Posterior cingulate gyrus (tissue), 11 donors: Measurements from ENCODE around the gene ABHD12.
A peak's percentile ranks its signal among the peaks of the same experiment; 100 is the strongest.
"Not testable (repeated sequence)": the region's sequence is repeated elsewhere in the genome, so short reads cannot be mapped to it uniquely, and the experiment has no call there.

Source experiments
- DNase-seq, 10 donors: peaks; one replicate each; pipeline versions ENCODE4 v3.0.0 to v3.0.0-alpha.2; 2020 to 2021; ENCODE audit warnings: mixed read lengths in 3 of 10
- intact Hi-C: fragments of 100-400 bp; cut with DNase I; formaldehyde crosslinking; loops from one replicate; pipeline ENCODE4 v1.15.1; 2023

Gene ABHD12

DNA sequence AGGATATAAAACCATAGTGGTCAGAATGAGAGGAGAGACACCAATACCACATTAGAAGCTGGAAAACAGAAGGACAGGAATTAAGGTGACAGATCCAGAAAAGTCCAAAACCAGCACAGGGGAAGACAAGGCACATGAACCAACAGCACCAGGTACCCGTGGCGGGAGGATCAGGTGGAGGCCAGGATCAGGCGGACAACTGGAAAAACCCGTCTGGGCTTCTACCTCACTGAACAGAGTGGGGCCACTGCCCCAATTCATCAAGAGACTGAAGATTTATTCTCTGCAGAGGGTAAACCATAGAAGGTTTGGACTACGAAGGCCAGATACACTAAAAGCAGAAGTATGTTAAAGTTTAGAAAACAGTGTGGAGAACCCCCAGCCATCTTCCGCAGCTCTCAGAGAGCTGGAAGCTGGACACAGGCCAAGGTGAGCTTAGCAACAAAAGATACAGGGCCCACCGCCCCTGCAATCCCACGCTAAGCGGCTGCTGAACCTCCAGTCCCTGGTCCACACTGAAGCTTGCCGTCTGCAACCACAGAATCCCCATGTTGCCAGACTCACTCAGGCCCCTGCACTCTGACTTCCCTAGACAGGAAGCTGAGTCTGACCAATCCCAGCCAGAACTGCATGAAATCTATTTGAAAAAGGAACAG is 29.9 kb downstream of the ABHD12 start:
- intact Hi-C loops: no loop called here
- no peak for DNase-seq

DNA sequence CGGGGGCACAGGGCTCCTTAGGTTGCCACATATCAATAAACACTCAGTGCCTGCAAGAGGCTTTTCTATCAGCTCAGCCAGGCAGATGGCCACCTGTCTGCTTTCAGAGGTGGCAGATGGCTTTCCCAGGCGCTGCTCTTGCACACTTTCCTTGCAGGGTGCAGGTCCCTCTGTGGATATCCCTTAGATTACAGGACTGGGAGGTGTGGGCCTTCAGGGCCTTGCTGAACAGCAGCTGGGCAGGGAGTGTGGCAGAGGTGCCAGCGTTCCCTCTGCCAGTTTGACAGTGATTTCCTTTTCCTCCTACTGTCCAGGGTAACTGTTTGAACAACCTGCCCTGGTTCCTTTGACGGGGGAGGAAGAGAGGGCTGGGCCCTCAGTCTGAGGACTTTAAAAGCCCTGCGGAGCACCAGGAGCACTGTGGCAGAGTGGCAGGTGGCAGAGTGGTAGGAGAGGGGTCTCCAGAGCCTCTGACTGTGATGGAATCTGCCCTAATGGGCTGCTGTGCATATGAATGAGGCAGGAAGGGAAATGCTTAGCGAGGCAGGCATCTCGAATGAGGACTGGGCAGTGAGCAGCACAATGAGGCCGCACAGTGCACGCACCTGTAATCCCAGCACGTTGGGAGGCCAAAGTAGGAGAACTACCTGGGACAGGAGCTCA is 34.2 kb downstream of the ABHD12 start:
- DNase-seq: no peak
- intact Hi-C loops: no loop called here

DNA sequence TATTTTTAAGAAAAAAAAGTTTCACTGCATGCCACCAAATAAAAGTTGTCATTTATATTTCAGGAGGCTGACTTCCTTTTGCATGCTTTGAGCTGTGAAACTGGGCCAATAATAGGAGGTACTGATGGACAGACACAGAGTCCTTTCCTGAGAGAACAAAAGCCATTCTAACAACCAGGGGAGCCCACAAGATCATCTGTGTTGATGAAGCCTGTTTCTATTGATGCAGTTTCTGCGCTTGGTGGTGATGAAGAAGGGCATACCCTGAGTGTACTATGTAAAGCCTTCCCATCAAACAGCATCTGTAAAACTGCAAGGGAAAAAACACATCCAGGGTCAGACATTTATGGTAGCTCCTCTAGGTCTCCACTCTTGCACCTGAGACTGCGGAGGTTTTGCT is 34.8 kb downstream of the ABHD12 start:
- DNase-seq: no peak
- intact Hi-C loops: no loop called here

DNA sequence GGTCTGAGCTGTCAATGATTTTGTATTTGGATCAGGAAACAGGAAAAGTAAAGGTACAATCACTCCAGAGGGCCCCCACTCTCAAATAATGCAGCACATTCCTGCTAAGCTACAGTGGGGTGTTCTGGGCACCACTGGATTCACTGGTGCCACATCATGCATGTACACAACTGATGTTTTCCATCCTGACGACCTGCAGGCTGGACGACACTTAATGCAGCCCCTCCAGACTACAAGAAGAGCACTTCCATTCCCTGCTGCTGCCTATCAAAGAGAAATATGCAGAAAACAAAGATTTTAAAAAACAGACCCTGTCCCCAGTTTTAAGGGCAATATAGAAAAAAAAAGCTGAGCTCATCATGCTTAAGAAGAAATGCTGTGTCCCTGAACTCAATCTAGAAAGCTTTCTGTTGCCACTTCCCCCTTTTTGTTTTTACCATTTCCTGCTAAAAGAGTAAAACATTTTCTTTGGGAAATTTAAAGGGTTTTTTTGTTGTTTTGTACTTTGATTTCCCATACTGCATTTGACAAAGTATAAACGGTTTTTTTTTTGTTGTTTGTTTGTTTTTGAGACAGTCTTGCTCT is 35.5 kb downstream of the ABHD12 start:
- intact Hi-C loops: no loop called here
- DNase-seq: no peak

DNA sequence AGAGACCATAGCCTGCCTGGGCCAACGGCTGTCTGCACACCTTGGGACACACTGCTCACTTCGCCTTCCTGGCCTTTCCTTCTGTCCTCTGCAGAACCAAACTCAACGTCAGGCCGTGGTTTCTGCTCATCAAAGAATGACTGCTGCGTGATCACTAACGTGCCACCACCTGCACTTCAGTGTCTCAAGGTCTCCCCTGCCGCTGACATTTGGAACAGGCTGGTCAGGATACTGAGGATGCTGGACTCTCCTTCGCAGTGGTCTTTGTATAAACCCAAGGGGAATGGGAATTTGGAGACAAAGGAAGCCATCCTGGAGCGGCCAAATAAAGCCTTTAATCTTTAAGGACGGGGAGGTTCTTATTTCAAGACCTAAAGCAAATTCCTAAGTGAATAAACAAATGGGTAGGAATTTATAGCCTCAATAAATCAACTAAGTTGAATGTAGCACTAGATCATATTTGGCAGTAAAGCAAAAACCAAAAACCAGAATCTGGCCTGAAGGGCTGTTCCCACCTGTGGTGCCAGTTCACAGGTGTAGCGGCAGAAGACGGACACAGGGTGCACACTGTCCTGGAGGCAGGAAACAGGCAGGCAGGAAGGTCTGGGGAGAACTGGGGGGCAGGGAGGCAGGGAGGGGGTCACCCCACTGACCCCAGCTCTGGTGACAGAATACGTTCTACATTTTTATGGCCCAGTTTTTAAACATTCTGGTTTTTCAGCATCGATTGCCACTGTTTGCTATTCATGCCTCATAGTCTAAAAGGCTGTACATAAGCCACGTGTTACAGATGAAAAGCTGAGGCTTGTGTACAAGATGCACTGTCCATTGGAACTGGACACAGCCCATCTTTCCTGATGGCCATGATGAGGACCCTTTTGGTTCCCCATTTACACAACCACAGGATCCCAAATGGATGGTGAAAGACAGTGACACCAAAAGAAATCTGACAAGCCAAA is 36.6 kb downstream of the ABHD12 start:
- intact Hi-C loops: no loop called here
- DNase-seq: no peak

DNA sequence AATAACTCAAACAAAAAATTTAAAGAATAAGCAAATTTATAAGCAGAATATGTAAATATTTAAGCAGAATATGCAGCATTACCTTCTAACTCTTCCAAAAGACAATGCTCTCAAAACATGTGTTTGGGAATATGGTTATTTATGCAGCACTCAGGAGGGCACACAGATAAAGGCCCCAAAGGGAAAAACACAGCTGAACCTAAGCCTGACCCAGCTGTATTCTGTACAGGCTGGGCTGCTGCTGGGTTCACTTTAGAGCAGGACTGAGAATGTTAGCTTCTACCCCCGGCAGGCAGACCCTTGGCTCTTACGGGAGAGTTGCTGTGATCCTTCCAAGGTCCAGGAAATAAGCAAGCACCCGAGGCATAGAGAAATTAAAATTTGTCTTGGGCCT is 37.3 kb downstream of the ABHD12 start:
- no peak for DNase-seq
- intact Hi-C loops: no loop called here

DNA sequence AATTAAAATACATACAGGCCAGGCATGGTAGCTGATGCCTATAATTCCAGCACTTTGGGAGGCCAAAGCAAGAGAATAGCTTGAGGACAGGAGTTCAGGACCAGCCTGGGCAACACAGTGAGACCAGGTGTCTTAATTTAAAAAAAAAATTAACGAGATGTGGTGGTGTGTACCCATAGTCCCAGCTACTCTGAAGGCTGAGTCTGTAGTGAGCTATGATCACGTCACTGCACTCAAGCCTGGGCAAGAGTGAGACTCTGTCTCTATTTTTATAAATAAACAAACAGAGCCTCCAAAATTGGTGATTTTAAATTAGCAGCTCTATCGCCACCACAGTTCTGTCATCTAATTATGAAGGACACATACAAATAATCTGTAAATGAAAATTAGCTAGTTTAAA is 37.9 kb downstream of the ABHD12 start:
- intact Hi-C loops: no loop called here
- DNase-seq: no peak

DNA sequence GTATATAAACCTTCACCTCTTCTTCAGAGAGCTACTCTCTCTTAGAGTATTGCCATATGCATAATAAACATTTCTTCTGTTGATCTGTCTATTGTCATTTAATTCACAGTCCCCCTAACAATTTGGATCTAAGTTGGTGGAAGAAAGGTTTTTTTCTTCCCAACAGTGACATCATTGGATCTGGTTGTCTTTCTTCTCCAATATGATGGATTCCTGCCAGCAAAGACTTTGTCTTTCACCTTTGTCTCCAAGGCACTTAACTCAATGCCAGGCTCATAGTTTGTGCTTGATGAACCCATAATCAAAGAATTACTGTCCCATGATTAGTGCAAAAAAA is 39.6 kb downstream of the ABHD12 start:
- intact Hi-C loops: no loop called here
- no peak for DNase-seq

DNA sequence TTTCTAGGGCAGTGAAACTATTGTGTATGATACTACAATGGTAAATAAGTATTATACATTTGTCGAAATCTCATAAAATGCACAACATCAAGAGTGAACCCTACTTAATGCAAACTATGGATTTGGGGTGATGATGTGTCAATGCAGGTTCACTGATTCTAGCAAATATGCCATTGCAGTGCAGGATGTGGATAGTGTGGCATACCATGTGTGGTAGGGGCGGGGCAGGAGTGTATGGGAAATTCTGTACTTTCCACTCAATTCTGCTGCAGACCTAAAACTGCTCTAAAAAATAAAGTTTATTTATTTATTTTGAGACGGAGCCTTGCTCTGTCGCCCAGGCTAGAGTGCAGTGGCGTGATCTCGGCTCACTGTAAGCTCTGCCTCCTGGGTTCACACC is 44.3 kb downstream of the ABHD12 start:
- intact Hi-C loops: no loop called here
- DNase-seq: no peak

DNA sequence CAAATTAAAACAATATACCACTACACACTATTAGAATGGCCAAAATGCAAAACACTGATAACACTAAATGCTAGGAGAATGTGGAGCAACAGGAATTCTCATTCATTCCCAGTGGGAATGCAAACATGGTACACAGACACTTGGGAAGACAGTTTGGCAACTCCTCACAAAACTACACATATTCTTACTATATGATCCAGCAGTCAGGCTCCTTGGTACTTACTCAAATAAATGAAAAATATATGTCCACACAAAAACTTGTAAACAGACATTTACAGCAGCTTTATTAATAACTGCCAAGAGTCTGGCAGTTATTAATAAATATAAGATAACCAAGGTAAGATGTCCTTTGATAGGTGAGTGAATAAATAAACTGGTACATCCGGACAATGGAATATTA is 44.9 kb downstream of the ABHD12 start:
- intact Hi-C loops: no loop called here
- no peak for DNase-seq

DNA sequence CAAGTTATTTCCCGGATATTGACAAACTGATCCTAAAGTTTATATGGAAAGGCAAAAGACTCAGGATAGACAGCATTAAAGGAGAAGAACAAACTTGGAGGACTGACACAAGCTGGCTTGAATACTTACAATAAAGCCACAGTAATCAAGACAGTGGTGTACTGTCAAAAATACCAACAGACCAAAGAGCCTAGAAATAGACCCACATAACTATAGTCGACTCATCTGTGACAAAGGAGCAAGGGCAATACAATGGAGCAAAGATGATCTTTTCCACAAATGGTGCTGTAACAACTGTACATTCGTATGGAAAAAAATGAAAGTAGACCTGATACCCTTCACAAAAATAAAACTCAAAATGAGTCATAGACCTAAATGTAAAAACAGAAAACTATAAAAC is 46.0 kb downstream of the ABHD12 start:
- intact Hi-C loops: no loop called here
- no peak for DNase-seq

DNA sequence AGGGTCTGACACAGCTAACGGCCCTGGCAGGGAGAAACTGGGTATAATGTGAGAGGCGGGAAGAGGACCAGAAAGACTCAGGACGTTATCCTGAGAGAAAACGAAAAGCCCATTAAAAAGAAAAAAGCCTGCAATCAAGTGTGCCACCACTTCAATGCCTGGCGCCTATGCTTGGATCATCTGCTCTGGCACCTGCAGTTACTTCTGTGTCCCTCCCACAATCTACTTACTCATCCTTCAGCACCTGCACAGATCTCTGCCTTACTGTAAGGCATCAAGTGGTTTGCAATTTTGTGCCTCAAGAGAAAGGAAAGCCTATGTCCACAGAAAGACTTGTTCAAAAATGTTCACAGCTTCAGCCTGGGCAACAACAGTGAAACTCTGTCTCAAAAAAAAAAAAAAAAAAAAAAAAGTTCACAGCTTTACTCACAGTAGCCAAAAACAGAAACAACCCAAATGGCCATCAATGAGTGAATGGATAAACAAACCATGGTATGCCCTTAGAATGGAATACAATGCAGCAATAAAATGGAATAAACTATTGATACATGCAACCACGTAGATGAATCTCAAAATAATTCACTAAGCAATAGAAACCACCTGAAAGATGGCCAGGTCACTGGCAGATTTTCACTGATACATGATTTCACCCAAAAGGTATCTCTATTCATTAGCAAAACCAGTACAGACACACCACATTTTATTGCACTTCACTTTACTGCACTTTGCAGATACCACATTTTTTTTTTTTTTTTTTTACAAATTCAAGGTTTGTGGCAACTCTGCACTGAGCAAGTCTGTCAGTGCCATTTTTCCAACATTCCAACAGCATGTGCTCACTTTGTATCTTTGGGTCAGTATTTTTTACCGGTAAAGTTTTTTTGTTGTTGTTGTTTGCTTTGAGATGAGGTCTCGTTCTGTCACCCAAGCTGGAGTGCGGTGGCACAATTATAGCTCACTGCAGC is 48.6 kb downstream of the ABHD12 start:
- DNase-seq: no peak
- intact Hi-C loops: no loop called here

DNA sequence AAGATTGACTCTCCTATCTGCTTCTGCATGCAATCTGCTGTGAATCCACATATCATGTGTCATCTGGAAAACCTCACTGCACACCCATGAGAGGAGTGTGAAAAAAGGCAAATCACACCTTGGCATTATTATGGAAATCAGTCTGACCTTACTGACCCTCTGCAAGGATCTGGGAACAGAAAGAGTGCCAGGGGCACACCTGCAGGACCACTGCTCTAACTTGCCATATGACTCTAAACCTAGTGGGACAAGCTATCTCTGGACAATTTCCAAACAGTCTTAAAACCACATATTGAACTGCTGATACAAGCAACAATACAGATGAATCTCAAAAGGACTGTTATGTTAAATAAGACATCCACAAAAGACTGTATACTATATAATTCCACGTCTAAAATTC is 50.3 kb downstream of the ABHD12 start:
- DNase-seq: no peak

DNA sequence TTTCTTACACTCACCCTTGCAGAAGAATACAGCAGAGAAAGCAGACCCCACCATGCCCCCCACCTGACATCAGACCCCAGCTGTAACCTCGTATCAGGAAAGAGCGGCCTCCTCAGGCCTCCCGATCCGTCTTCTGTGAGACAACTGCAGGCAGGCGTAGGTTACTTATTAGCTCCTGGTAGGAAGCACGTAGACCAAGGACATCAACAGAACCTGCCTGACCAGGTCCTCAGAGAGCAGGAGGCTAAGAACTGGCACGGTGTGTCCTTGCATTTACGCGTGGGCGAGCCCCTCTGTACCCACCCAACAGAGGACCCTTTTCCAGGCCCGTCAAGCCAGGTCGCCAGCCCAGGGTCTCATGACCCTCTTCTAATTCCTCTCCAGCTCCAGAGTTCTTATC is 51.0 kb downstream of the ABHD12 start:
- intact Hi-C loops: no loop called here

More for the DNA sequence above, 50.3 kb downstream of the ABHD12 start:
- intact Hi-C loops: no loop called here

DNA sequence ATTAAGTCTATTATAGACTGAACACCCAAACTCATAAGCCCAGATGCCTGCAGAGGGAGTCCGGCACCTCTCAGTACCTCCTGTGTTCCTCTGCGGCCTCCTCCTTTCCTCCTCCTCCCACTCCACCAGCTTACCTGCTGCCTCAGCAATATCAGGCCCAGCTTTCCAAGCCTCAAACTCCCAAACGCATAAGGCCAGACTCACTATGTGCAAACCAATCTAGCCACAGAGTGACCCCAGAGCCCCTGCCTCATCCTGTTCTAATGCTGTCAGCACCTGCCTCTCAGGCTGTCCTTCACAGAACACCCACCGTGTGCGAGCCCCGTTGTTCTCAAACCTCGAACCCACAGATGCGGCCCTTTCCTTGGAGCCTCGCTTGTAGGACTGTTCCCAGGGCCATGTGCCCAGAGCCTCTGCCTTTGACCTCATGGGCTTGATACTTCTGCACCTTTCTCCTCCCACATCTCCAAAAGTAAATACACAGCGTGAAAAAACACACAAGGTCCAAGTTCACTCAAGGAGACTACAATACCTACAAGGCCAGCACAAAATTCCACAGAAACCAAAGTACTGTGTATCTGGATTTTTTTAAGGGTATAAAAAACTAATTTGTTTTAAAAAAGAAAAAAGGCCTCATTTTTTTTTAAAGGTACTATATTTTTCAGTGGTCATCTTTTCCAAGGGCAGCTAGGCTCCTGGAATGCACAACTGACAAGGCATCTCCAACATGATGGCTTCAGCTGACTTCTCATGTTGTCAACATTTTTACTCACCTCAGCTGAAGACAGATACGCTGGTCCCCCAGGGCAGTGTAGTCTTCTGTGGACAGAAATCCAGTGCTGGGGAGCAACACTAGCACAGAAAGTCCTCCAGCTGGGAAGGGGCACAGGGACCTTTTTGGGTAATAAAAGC is 52.3 kb downstream of the ABHD12 start:
- no peak for DNase-seq
- intact Hi-C loops: no loop called here

More for the DNA sequence above, 51.0 kb downstream of the ABHD12 start:
- DNase-seq: no peak

DNA sequence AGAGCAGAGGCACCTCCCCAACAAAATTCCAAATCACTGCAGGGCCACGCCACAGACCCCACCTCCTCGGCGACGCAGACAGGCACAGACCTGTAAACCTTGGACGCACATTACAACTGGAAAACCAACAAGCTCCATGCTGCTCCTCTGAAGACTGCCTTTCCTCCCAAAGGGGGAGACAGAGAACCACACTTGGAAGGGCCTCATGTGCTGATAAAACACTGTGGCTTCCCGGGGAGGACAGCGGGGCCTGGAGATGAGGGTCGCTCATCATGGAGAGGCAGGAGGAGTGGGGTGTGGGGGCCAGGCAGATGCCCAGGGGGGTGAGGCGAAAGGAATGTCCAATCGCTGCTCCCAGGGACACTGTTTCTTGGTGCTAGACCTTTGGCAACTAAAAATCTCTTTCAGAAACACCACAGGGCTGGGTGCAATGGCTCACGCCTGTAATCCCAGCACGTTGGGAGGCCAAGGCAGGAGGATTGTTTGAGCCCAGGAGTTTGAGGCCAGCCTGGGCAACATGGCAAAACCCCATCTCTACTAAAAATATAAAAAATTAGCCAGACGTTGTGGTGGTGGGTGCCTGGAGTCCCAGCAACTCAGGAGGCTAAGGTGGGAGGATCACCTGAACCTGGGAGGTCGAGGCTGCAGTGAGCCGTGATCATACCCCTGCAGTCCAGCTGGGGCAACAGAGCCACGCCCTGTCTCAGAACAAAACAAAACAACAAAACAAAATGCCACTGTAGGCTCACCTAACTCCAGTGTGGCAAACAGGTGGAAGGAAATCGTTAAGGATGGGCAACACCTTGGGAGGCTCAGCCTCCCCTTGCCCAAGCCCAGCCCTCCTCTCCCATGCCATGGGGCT is 53.8 kb downstream of the ABHD12 start:
- intact Hi-C loops: loop anchor here (2.0 kb wide), 1 partner anchor 62 kb away; no protein-coding TSS in a partner anchor
- peak in 1 of 10 donors; percentile 60 for DNase-seq

DNA sequence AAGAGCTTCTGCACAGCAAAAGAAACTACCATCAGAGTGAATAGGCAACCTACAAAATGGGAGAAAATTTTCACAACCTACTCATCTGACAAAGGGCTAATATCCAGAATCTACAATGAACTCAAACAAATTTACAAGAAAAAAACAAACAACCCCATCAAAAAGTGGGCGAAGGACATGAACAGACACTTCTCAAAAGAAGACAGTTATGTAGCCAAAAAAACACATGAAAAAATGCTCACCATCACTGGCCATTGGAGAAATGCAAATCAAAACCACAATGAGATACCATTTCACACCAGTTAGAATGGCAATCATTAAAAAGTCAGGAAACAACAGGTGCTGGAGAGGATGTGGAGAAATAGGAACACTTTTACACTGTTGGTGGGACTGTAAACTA is 55.7 kb downstream of the ABHD12 start:
- DNase-seq, intact Hi-C loops: not testable (repeated sequence)

DNA sequence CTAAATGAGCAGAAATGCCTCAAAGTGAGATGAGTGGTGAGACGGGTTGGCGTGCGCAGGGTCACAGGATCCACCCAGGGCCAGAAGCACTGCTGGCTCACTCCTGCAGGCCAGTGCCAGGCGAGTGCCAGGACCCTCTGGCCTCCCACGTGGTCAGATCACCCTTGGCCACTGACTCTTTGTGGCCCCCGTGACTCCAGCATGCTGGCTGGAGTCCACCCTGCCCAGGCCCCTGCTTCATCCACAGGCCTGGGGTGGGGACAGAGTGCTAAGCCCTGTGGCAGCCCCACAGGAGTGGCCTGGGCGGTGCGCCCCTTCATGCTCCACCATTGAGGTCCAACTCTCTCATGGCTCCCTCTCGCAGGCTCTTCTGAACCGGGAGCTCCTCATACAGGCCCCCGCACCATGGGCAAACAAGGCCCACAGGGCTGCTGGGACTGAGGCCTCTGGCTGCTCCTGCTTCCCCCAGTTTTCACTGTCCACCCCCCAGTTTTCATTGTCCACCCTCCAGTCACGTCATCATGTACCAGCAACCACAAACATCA is 61.6 kb downstream of the ABHD12 start:
- intact Hi-C loops: no loop called here
- DNase-seq: no peak
